ENCODE data around the gene PAGE2B.

The PAGE2B gene

GRCh38 chrX:55074851-55075467 lies at the start of gene PAGE2B:
Gene PAGE2B (plus strand): TSS chrX:55075030. CDS start chrX:55076042, 1,012 bp downstream.
- Histone ChIP-seq H3K4me3 (ENCODE audit: low read depth, low read length) (no peak within 1 kb of the TSS), H3K27me3 (replicated peaks) (no peaks in the 10 kb centered on the region), H3K36me3 (replicated peaks) (no peaks in the 10 kb centered on the region), H3K27ac (no peak within 1 kb of the TSS)
- no peak for TF ChIP-seq CTCF (IDR thresholded peaks at IDR 0.05; ENCODE audit: low read depth, low read length, missing control alignments)
- DNase-seq: no peak
- in situ Hi-C loops (cut with HindIII; ENCODE audit: low pct_ligation_motif_present, low sequenced_read_pairs): no loop called here

- Histone ChIP-seq H3K27me3 (replicated peaks) (no peaks in the 10 kb centered on the region), H3K36me3 (replicated peaks) (no peaks in the 10 kb centered on the region), H3K4me3 (ENCODE audit: low read depth, low read length) (no peak overlapping the region), H3K27ac (no peak overlapping the region)
- in situ Hi-C loops (cut with HindIII; ENCODE audit: low pct_ligation_motif_present, low sequenced_read_pairs): no loop called here
- no peak for TF ChIP-seq CTCF (IDR thresholded peaks at IDR 0.05; ENCODE audit: low read depth, low read length, missing control alignments)
- no peak for DNase-seq
Observed at GRCh38 chrX:55026143-55026542, 48.7 kb upstream of the PAGE2B start.

- Histone ChIP-seq H3K27ac (no peak overlapping the region), H3K27me3 (replicated peaks) (no peaks in the 10 kb centered on the region), H3K36me3 (replicated peaks) (no peaks in the 10 kb centered on the region), H3K4me3 (ENCODE audit: low read depth, low read length) (no peak overlapping the region)
- no peak for DNase-seq
- in situ Hi-C loops (cut with HindIII; ENCODE audit: low pct_ligation_motif_present, low sequenced_read_pairs): no loop called here
- TF ChIP-seq CTCF (IDR thresholded peaks at IDR 0.05; ENCODE audit: low read depth, low read length, missing control alignments): no peak
Observed at GRCh38 chrX:55026840-55027239, 48.0 kb upstream of the PAGE2B start.

- Histone ChIP-seq H3K27ac (no peak overlapping the region), H3K4me3 (ENCODE audit: low read depth, low read length) (no peak overlapping the region), H3K36me3 (replicated peaks) (no peaks in the 10 kb centered on the region), H3K27me3 (replicated peaks) (no peaks in the 10 kb centered on the region)
- no peak for DNase-seq
- in situ Hi-C loops (cut with HindIII; ENCODE audit: low pct_ligation_motif_present, low sequenced_read_pairs): no loop called here
- no peak for TF ChIP-seq CTCF (IDR thresholded peaks at IDR 0.05; ENCODE audit: low read depth, low read length, missing control alignments)
Observed at GRCh38 chrX:55028040-55028439, 46.8 kb upstream of the PAGE2B start.

GRCh38 chrX:55028611-55029010 lies 46.2 kb upstream of the PAGE2B start:
- no peak overlapping the region for H3K4me3 ChIP-seq (ENCODE audit: low read depth, low read length)
- no peak overlapping the region for H3K27ac ChIP-seq
- TF ChIP-seq CTCF (IDR thresholded peaks at IDR 0.05; ENCODE audit: low read depth, low read length, missing control alignments): no peak
- no peaks in the 10 kb centered on the region for H3K27me3 ChIP-seq (replicated peaks)
- DNase-seq: no peak
- H3K36me3 ChIP-seq (replicated peaks): no peaks in the 10 kb centered on the region
- in situ Hi-C loops (cut with HindIII; ENCODE audit: low pct_ligation_motif_present, low sequenced_read_pairs): no loop called here

GRCh38 chrX:55029291-55029690 lies 45.5 kb upstream of the PAGE2B start:
- Histone ChIP-seq H3K36me3 (replicated peaks) (no peaks in the 10 kb centered on the region), H3K4me3 (ENCODE audit: low read depth, low read length) (no peak overlapping the region), H3K27ac (no peak overlapping the region), H3K27me3 (replicated peaks) (no peaks in the 10 kb centered on the region)
- in situ Hi-C loops (cut with HindIII; ENCODE audit: low pct_ligation_motif_present, low sequenced_read_pairs): no loop called here
- no peak for TF ChIP-seq CTCF (IDR thresholded peaks at IDR 0.05; ENCODE audit: low read depth, low read length, missing control alignments)
- no peak for DNase-seq
